ENCODE results near the gene JAM3. TPM values are rescaled to one million over a fixed set of nuclear protein-coding genes. Genes with fewer than 3 reads are reported as not detected.

Gene JAM3
- total and polyA plus RNA-seq, 2 of the 8 experiments (the other 6 are each of a cell fraction or from before 2014, with no cell fraction given) = 19.6 to 42.8 TPM

GRCh38 chr11:134149371-134149770 lies 80.5 kb downstream of the JAM3 start:
- WGBS, 2 experiments (ENCODE audit: extremely low coverage in 1 of 2, insufficient coverage in 1 of 2, insufficient read length in 1 of 2, insufficient replicate concordance in 2 of 2, low coverage in 1 of 2, low lambda C conversion rate in 2 of 2, missing lambda C conversion rate in 1 of 2) = 97% methylated on average over 16 of the region's 16 CpGs; no CpG with 5 or more reads in 1 of the 2 experiments
- H3K4me1 ChIP-seq (replicated peaks in 1 of 4; ENCODE audit: control insufficient read depth in 3 of 4, insufficient read depth in 4 of 4, low read length in 3 of 4) = no peaks in the 10 kb centered on the region
- H4K5ac ChIP-seq (ENCODE audit: insufficient read length, low read depth, low read length) = no peak overlapping the region
- POLR2A ChIA-PET (ENCODE audit: partially characterized antibody) = interaction anchor here (1.4 kb wide), 1 partner anchor 11 kb away, joined by 3 read pairs; no protein-coding TSS in a partner anchor
- DNase-seq (ENCODE audit: low read depth in 1 of 2, low spot score in 2 of 2) = no peak
- H3K79me1 ChIP-seq (ENCODE audit: low read depth, low read length) = no peaks in the 10 kb centered on the region; the same call in 1 of the 2 replicates
- H2BK120ac ChIP-seq (replicated peaks; ENCODE audit: low read depth, low read length) = no peak overlapping the region
- no peak overlapping the region for H2BK20ac ChIP-seq (ENCODE audit: low read length)
- no peak overlapping the region for H3K14ac ChIP-seq (ENCODE audit: insufficient read length)
- H3K4ac ChIP-seq (replicated peaks; ENCODE audit: insufficient read length, low read depth, low read length) = no peak overlapping the region
- no peak overlapping the region for H2AK5ac ChIP-seq (ENCODE audit: low read depth, low read length)
- H3K56ac ChIP-seq (replicated peaks; ENCODE audit: insufficient read length, low read depth, low read length) = no peak overlapping the region
- H3K9ac ChIP-seq (replicated peaks in 1 of 4; ENCODE audit: extremely low read depth in 1 of 4, low read depth in 3 of 4, low read length in 3 of 4) = no peak overlapping the region
- no peaks in the 10 kb centered on the region for H3K27me3 ChIP-seq (replicated peaks in 1 of 4; ENCODE audit: control insufficient read depth in 3 of 4, extremely low read depth in 1 of 4, insufficient read depth in 3 of 4, low read length in 3 of 4)
- H2BK15ac ChIP-seq (ENCODE audit: low read length) = no peak overlapping the region
- no peak overlapping the region for H2AFZ ChIP-seq (ENCODE audit: low read length)
- no peak for FAIRE-seq
- no peak overlapping the region for H3K23ac ChIP-seq (ENCODE audit: insufficient read length)
- H3K4me3 ChIP-seq (ENCODE audit: extremely low read depth in 1 of 4, insufficient read depth in 2 of 4, low read depth in 3 of 4, low read length in 4 of 4) = no peak overlapping the region
- no peak overlapping the region for H2BK5ac ChIP-seq (ENCODE audit: low read depth, low read length)
- H3K23me2 ChIP-seq (ENCODE audit: low read depth, low read length) = no peaks in the 10 kb centered on the region
- TF ChIP-seq HDAC2 (IDR thresholded peaks at IDR 0.05; ENCODE audit: borderline replicate concordance in 1 of 2, low read depth in 2 of 2, low read length in 2 of 2) (no peak), KDM5A (IDR thresholded peaks at IDR 0.05; ENCODE audit: low read length) (no peak), ASH2L (IDR thresholded peaks at IDR 0.05; ENCODE audit: low read length) (no peak), CBX8 (IDR thresholded peaks at IDR 0.05; ENCODE audit: borderline replicate concordance, low read depth, low read length) (no peak), RNF2 (IDR thresholded peaks at IDR 0.05; ENCODE audit: borderline replicate concordance, low read depth, low read length, missing control alignments, poor library complexity, severe bottlenecking) (no peak), TBP (IDR thresholded peaks at IDR 0.05; ENCODE audit: low read depth, low read length) (no peak), EP300 (IDR thresholded peaks at IDR 0.05; ENCODE audit: borderline replicate concordance in 1 of 2, low read depth in 2 of 2, low read length in 2 of 2) (no peak), SUZ12 (IDR thresholded peaks at IDR 0.05; ENCODE audit: low read length) (no peak), CHD1 (IDR thresholded peaks at IDR 0.05; ENCODE audit: low read depth, low read length) (no peak)
- H4K91ac ChIP-seq (replicated peaks; ENCODE audit: insufficient read length, low read length) = no peak overlapping the region
- H4K20me1 ChIP-seq (replicated peaks in 1 of 2; ENCODE audit: control insufficient read depth in 1 of 2, insufficient read depth in 2 of 2, low read length in 2 of 2) = peaks cover 4 to 6% of the 10 kb centered on the region in 2 experiments
- no peak overlapping the region for H2BK12ac ChIP-seq (ENCODE audit: low read depth, low read length)
- no peak overlapping the region for H3K18ac ChIP-seq (ENCODE audit: extremely low read depth, low read length)
- no peak overlapping the region for H4K8ac ChIP-seq (ENCODE audit: extremely low read depth, insufficient read depth, low read length)
- peaks cover 11 to 74% (median 46%) of the 10 kb centered on the region in 4 experiments; a peak in 7 of 8 replicates for H3K36me3 ChIP-seq (ENCODE audit: control insufficient read depth in 2 of 4, insufficient read depth in 4 of 4, low read length in 3 of 4)
- peaks cover 10 to 12% of the 10 kb centered on the region in 2 experiments for H3K9me3 ChIP-seq (ENCODE audit: insufficient read depth in 2 of 2, low read depth in 1 of 2, low read length in 1 of 2)
- H3K79me2 ChIP-seq (ENCODE audit: control insufficient read depth in 1 of 2, insufficient read depth in 2 of 2, low read length in 2 of 2) = no peaks in the 10 kb centered on the region
- H3K27ac ChIP-seq (ENCODE audit: low read depth, low read length) = no peak overlapping the region
- CTCF ChIA-PET (ENCODE audit: partially characterized antibody) = interaction anchor here (0.7 to 3.8 kb wide), 3 partner anchors 9 to 176 kb away, joined by 3 to 12 read pairs (median 6); no protein-coding TSS in a partner anchor
- no peak overlapping the region for H3K4me2 ChIP-seq (ENCODE audit: insufficient read depth in 1 of 2, low read depth in 2 of 2, low read length in 2 of 2)

All from H1 (cell line).